HG03457 (cell line): ENCODE data around the gene SRGAP2.
"Not testable (repeated sequence)": the region's sequence is repeated elsewhere in the genome, so short reads cannot be mapped to it uniquely, and the experiment has no call there.

ENCODE experiments used
- ATAC-seq: cut with Tn5 transposase; IDR thresholded peaks from one replicate; pipeline ENCODE4 v1.9.1; 2021; ENCODE audit warnings: moderate number of reproducible peaks; ENCODE audit not compliant: unreplicated experiment

The SRGAP2 gene

GRCh38 chr1:206204871-206205270 is 1.5 kb downstream of the SRGAP2 start:
- ATAC-seq: not testable (repeated sequence)

- not testable (repeated sequence) for ATAC-seq
Observed at GRCh38 chr1:206205569-206205968, 2.2 kb downstream of the SRGAP2 start.

- ATAC-seq: not testable (repeated sequence)
Observed at GRCh38 chr1:206210802-206211201, 7.5 kb downstream of the SRGAP2 start.

- ATAC-seq: not testable (repeated sequence)
Observed at GRCh38 chr1:206215600-206216392, 12.5 kb downstream of the SRGAP2 start.

- ATAC-seq: not testable (repeated sequence)
Observed at GRCh38 chr1:206218285-206218684, 14.9 kb downstream of the SRGAP2 start.

- ATAC-seq: not testable (repeated sequence)
Observed at GRCh38 chr1:206218765-206219164, 15.4 kb downstream of the SRGAP2 start.

- not testable (repeated sequence) for ATAC-seq
Observed at GRCh38 chr1:206219514-206220331, 16.4 kb downstream of the SRGAP2 start.

GRCh38 chr1:206220332-206221000 is 17.1 kb downstream of the SRGAP2 start:
- ATAC-seq: not testable (repeated sequence)

- ATAC-seq: not testable (repeated sequence)
Observed at GRCh38 chr1:206221585-206221984, 18.2 kb downstream of the SRGAP2 start.

- not testable (repeated sequence) for ATAC-seq
Observed at GRCh38 chr1:206224190-206224776, 20.9 kb downstream of the SRGAP2 start.

GRCh38 chr1:206225386-206225785 is 22.0 kb downstream of the SRGAP2 start:
- not testable (repeated sequence) for ATAC-seq

GRCh38 chr1:206226886-206227285 is 23.5 kb downstream of the SRGAP2 start:
- not testable (repeated sequence) for ATAC-seq

GRCh38 chr1:206229286-206229685 is 25.9 kb downstream of the SRGAP2 start:
- ATAC-seq: not testable (repeated sequence)

GRCh38 chr1:206231989-206232388 is 28.6 kb downstream of the SRGAP2 start:
- ATAC-seq: not testable (repeated sequence)

- ATAC-seq: not testable (repeated sequence)
Observed at GRCh38 chr1:206232970-206233645, 29.8 kb downstream of the SRGAP2 start.

GRCh38 chr1:206234189-206234916 is 31.0 kb downstream of the SRGAP2 start:
- ATAC-seq: not testable (repeated sequence)

- ATAC-seq: not testable (repeated sequence)
Observed at GRCh38 chr1:206235190-206235589, 31.8 kb downstream of the SRGAP2 start.

GRCh38 chr1:206240288-206240687 is 36.9 kb downstream of the SRGAP2 start:
- not testable (repeated sequence) for ATAC-seq

- ATAC-seq: peak; percentile 95
Observed at GRCh38 chr1:206243335-206243734, 40.0 kb downstream of the SRGAP2 start.
